ENCODE data around the gene ACO1.

- TF ChIP-seq CTCF (conservative IDR thresholded peaks at IDR 0.05; ENCODE audit: low read length) (no peak), EZH2phosphoT487 (IDR thresholded peaks at IDR 0.05; ENCODE audit: borderline replicate concordance, low read depth, low read length) (no peak)
Observed at GRCh38 chr9:32404402-32404801, 20.0 kb downstream of the ACO1 start.
